COLO668 (cell line): ENCODE data around the gene KBTBD4.

Experiments used
- DNase-seq: peaks from one replicate; lab custom pipeline; 2025; ENCODE audit not compliant: unreplicated experiment; lab: John Stamatoyannopoulos, UW

The KBTBD4 gene

DNA sequence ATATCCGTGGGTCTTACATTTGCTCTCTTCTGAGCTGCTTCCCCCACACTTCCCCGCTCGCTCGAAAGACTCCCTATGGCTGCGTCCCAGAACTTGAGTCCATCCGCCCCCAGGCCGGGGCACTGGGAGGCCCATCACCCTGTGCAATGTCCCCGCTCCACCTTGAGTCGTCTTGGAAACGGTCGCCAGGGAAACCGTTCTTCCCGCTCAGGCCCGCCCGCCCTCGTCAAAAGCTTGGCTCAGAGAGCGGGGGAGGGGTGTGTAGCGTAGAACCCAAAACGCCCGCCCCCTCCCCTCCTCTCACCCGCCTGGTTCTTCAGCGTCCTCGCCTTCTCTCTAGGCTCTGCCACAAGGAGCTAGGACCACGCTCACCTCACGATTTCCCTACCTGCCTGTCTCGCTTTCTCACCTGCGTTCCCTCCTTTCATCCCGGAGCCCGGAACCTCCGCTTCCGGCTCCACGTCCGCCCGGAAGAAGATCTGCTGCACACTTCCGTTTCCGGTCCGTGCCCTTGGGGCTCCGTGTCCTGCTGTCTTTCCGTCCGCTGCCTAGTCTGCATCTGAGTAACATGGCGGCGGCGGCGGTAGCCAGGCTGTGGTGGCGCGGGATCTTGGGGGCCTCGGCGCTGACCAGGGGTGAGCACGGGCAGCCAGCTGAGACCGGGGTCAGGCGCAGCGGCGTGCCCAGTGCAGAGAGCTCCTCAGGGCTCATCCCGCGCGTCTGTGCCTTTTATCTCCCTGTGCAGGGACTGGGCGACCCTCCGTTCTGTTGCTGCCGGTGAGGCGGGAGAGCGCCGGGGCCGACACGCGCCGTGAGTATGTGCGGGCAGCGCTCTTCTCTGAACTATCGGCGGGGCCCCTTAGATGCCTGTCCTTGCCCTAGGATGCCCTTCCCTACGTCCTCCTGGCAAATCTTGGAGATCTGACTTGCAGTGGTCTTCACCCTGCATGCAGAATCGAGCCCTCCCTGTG lies at the start of gene KBTBD4, which contains the start of gene NDUFS3:
Gene KBTBD4, minus strand, starts transcription at position 447 of the 971 bp plus-strand sequence. Its CDS starts 19 bp downstream, at position 428.
Gene NDUFS3, plus strand, starts transcription at position 551 of the 971 bp plus-strand sequence. Its CDS starts 18 bp downstream, at position 569.
- peak; percentile 95 for DNase-seq

- DNase-seq = no peak
These were observed 49.3 kb upstream of the KBTBD4 start for GRCh38 chr11:47628026-47628425.

DNA sequence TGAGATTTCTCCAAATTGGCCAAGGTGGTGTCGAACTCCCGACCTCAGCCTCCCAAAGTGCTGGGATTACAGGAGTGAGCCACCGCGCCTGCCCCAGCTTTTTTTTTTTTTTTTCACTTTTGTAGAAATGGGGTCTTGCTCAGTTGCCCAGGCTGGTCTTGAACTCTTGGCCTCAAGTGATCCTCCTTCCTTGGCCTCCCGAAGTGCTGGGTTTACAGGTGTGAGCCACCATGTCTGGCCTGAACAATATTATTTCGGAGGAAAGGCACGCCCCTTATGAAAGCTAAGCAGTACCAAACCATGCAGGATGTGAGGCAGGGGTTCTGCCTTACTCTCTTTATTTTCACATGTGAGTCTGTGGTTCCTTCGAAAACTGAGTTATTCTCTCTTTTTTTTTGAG lies 47.5 kb upstream of the KBTBD4 start:
- DNase-seq = no peak

- no peak for DNase-seq
These were observed 42.1 kb upstream of the KBTBD4 start for GRCh38 chr11:47620836-47621378.

DNA sequence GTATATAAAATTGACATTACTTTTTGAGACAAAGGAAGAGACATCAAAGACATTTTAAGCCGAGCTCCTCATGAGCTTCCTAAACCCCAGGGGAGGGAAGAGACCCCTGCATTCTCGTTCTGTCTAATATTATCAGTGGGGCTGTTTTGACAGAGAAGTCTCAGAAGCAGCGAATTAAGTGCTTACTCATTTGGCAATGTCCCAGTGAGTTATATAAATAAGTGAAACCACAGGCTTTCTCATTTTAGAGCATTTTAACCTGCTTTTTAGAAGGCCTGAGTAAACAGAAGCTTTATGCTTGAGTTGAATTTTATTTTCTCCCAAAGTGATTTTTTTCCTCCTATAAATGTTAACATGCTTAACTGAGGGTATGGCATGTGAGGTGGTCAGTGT lies 38.6 kb upstream of the KBTBD4 start:
- DNase-seq = no peak

DNA sequence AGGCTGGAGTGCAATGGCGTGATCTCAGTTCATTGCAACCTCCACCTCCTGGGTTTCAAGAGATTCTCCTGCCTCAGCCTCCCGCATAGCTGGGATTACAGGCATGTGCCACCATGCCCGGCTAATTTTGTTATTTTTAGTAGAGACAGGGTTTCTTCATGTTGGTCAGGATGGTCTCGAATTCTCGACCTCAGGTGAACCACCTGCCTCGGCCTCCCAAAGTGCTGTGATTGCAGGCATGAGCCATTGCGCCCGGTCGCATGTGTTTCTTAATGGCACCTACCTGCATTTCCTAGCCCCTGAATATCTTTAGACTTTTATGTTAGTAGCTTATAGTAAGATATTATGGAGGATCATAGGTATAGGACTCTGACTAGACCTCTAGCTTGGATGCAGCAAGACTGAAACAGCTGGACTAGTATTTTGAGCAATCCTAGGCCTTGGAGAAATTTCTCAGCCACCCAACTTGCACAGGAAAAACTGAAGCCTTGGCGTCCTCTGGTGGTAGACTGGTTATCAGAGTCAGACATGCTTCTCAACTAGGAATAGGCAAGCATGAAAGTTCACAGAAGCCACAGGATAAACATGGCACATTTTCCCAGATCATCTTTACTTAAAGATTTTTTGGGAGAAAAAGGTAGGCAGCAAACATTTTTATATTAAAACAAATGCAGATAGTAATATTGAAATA lies 38.1 kb upstream of the KBTBD4 start:
- no peak for DNase-seq

DNA sequence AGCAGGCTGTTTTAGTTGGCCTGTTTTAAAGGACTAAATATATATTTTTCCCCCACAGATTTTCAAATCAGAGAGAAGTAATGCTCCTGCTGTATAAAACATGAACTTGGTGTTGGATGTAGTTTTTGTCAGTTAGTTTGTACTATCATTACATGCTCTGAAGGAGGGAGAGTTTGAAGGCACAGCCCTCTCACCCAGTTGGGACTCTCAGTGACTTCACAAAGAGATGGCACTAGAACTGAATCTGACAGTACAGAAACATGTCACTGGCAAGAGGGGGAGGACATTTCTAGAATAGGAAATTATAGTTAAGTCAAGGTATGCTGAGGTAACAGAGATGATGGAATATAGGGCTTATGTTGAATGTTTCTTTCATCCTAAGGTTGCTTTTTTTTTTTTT lies 36.5 kb upstream of the KBTBD4 start:
- no peak for DNase-seq

GRCh38 chr11:47611348-47611794 lies 32.6 kb upstream of the KBTBD4 start:
- DNase-seq = no peak

DNA sequence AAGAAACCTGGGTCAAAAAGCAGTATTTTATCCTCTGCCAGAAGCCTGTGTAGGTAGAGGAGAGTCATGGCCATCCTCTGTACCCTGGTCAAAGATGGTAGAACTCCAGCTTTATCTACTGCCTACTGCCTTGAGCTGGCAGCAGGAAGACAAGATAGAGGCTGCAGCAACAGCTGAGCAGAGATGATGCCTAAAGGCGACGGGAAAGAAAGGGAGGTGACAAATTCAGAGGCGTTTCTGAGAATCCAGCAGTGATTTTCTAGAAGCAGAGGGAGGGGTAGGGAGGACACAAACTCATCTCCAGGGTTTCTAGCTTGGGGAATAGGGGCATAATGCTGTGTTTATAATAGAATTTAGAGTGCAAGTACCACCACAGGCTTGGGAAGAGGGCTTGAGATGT lies 30.9 kb upstream of the KBTBD4 start:
- DNase-seq = no peak

- DNase-seq = no peak
These were observed 28.6 kb upstream of the KBTBD4 start for GRCh38 chr11:47607380-47607779.

- DNase-seq = no peak
These were observed 28.0 kb upstream of the KBTBD4 start for GRCh38 chr11:47606731-47607130.

DNA sequence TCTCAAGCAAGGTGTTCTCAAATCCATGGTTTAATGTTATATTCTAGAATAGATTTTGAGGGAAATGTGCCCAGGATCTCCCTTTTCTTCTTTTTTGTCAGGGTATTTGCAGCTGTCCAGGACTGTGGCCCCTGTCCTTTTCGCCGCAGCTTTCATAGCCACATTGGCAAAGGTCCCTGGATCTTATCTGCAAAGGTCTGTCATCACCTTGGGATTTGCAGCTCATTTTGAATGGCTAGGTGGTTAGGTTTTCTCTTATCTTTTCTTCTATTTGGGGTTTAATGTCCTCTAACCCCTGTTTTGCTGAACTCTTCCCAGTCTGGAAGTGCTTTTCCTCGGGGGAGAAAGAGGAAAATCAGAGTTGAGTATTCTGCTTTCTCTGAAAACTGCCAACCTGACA lies 27.2 kb upstream of the KBTBD4 start:
- no peak for DNase-seq

- no peak for DNase-seq
These were observed 24.5 kb upstream of the KBTBD4 start for GRCh38 chr11:47603295-47603694.

GRCh38 chr11:47599902-47600301 lies 21.1 kb upstream of the KBTBD4 start:
- no peak for DNase-seq

GRCh38 chr11:47595967-47596366 lies 17.2 kb upstream of the KBTBD4 start:
- no peak for DNase-seq

- DNase-seq = no peak
These were observed 16.3 kb upstream of the KBTBD4 start for GRCh38 chr11:47595029-47595428.

- DNase-seq = no peak
These were observed 15.4 kb upstream of the KBTBD4 start, which contains the start of gene C1QTNF4 for GRCh38 chr11:47593934-47594855. Gene C1QTNF4 (minus strand): TSS chr11:47594411. CDS start chr11:47590810, 3,601 bp downstream.

GRCh38 chr11:47593492-47593933 lies 14.7 kb upstream of the KBTBD4 start:
- DNase-seq = no peak

- DNase-seq = no peak
These were observed 14.2 kb upstream of the KBTBD4 start for GRCh38 chr11:47592970-47593369.

- DNase-seq = no peak
These were observed 13.5 kb upstream of the KBTBD4 start for GRCh38 chr11:47592251-47592650.
